DND-41 (cell line): ENCODE results near the gene SERPINB8.
"Not testable (repeated sequence)": the region's sequence is repeated elsewhere in the genome, so short reads cannot be mapped to it uniquely, and the experiment has no call there.

Source experiments
- ATAC-seq: fragments of 200-7000 bp; cut with Tn5 transposase; 3 replicates; pipeline ENCODE4 v1.9.1; 2021; ENCODE audit warnings: low read depth; ENCODE audit not compliant: insufficient read depth
- DNase-seq: peaks from one replicate; pipeline ENCODE4 v3.0.0-alpha.2; 2020
- H2AFZ ChIP-seq: 2 replicates; pipeline ENCODE4 v1.6.0; 2012; ENCODE audit warnings: low read depth, low read length
- H3K27ac ChIP-seq: 2 replicates; pipeline ENCODE4 v1.5.1; 2012; ENCODE audit warnings: low read length, inconsistent platforms
- H3K27me3 ChIP-seq: fragments of 200-600 bp; sonication (generic); 2 replicates; pipeline ENCODE4 v1.6.0; 2012; ENCODE audit warnings: low read length, mild to moderate bottlenecking, inconsistent platforms; ENCODE audit not compliant: insufficient read depth, poor library complexity
- H3K36me3 ChIP-seq: 2 replicates; pipeline ENCODE4 v1.5.1; 2012; ENCODE audit warnings: low read length, inconsistent platforms; ENCODE audit not compliant: insufficient read depth
- H3K4me1 ChIP-seq: 2 replicates; pipeline ENCODE4 v1.5.1; 2012; ENCODE audit warnings: mild to moderate bottlenecking, low read length; ENCODE audit not compliant: insufficient read depth
- H3K4me2 ChIP-seq: 2 replicates; pipeline ENCODE4 v1.6.0; 2012; ENCODE audit warnings: mild to moderate bottlenecking, moderate library complexity, low read length, inconsistent platforms; ENCODE audit not compliant: insufficient read depth
- H3K4me3 ChIP-seq, 2 experiments: fragments of 200-600 bp in 1 of 2; shearing (Covaris generic) in 1 of 2; 2 replicates each; pipeline ENCODE4 v1.5.1; 2012 to 2016; ENCODE audit warnings: inconsistent platforms in 2 of 2, low read length in 2 of 2, mild to moderate bottlenecking in 2 of 2, low read depth in 1 of 2, moderate library complexity in 1 of 2
- H3K79me2 ChIP-seq: 2 replicates; pipeline ENCODE4 v1.6.0; 2012; ENCODE audit warnings: low read length, inconsistent platforms; ENCODE audit not compliant: insufficient read depth
- H3K9ac ChIP-seq: 2 replicates; pipeline ENCODE4 v1.6.0; 2012; ENCODE audit warnings: low read depth, mild to moderate bottlenecking, inconsistent platforms, low read length, moderate library complexity
- H3K9me3 ChIP-seq: 2 replicates; pipeline ENCODE4 v1.5.1; 2012; ENCODE audit warnings: low read length, moderate library complexity, mild to moderate bottlenecking, inconsistent platforms; ENCODE audit not compliant: insufficient read depth, severe bottlenecking
- H4K20me1 ChIP-seq: 2 replicates; pipeline ENCODE4 v1.6.0; 2012; ENCODE audit warnings: low read length; ENCODE audit not compliant: insufficient read depth
- EZH2 ChIP-seq: IDR thresholded peaks from 3 replicates; pipeline ENCODE4 v1.6.1; 2012; ENCODE audit warnings: borderline replicate concordance, low read depth, mild to moderate bottlenecking, moderate library complexity, low read length, inconsistent platforms; ENCODE audit not compliant: severe bottlenecking
- TF ChIP-seq, protein P1 (sequence below): IDR thresholded peaks from 2 replicates; pipeline ENCODE4 v1.5.1; 2012; ENCODE audit warnings: borderline replicate concordance, low read length, moderate library complexity, mild to moderate bottlenecking; ENCODE audit not compliant: poor library complexity, severe bottlenecking; ENCODE audit errors: extremely low read depth

SERPINB8 gene

GRCh38 chr18:63928331-63928730 lies 41.5 kb upstream of the SERPINB8 start:
- Histone ChIP-seq H2AFZ (no peak overlapping the region), H3K36me3 (no peaks in the 10 kb centered on the region), H3K4me2 (no peak overlapping the region), H3K4me1 (no peaks in the 10 kb centered on the region), H3K27ac (no peak overlapping the region), H3K27me3 (no peaks in the 10 kb centered on the region), H3K9me3 (no peaks in the 10 kb centered on the region), H3K79me2 (no peaks in the 10 kb centered on the region), H4K20me1 (no peaks in the 10 kb centered on the region), H3K4me3 (no peak overlapping the region), H3K9ac (no peak overlapping the region)
- TF ChIP-seq, protein P1, sequence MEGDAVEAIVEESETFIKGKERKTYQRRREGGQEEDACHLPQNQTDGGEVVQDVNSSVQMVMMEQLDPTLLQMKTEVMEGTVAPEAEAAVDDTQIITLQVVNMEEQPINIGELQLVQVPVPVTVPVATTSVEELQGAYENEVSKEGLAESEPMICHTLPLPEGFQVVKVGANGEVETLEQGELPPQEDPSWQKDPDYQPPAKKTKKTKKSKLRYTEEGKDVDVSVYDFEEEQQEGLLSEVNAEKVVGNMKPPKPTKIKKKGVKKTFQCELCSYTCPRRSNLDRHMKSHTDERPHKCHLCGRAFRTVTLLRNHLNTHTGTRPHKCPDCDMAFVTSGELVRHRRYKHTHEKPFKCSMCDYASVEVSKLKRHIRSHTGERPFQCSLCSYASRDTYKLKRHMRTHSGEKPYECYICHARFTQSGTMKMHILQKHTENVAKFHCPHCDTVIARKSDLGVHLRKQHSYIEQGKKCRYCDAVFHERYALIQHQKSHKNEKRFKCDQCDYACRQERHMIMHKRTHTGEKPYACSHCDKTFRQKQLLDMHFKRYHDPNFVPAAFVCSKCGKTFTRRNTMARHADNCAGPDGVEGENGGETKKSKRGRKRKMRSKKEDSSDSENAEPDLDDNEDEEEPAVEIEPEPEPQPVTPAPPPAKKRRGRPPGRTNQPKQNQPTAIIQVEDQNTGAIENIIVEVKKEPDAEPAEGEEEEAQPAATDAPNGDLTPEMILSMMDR: no peak
- no peak for TF ChIP-seq EZH2
- no peak for ATAC-seq
- DNase-seq: no peak

DNA sequence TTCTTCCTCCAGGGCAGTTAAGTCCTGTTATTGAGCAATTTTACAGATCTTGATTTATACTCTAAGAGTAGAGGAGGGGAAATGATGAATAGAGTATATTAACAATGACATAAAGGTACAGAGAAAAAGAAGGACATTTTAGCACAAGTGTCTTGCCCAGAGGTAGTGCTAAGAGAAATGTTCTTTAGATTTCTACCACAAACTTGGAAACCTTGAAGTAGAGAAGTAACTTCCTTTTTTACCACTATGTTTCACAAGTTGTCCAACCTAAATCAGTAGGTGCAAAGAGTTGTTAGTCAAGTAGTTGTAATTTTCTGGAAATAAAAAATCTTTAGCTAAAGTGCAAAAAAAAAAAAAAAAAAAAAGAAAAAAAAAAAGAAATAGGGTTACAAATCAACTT lies 40.5 kb upstream of the SERPINB8 start:
- not testable (repeated sequence) for ATAC-seq, H3K9me3 ChIP-seq, DNase-seq, H3K4me2 ChIP-seq, H3K27ac ChIP-seq, H4K20me1 ChIP-seq, H3K27me3 ChIP-seq, H3K4me1 ChIP-seq, H3K9ac ChIP-seq, H3K36me3 ChIP-seq, H3K79me2 ChIP-seq, H3K4me3 ChIP-seq, H2AFZ ChIP-seq

DNA sequence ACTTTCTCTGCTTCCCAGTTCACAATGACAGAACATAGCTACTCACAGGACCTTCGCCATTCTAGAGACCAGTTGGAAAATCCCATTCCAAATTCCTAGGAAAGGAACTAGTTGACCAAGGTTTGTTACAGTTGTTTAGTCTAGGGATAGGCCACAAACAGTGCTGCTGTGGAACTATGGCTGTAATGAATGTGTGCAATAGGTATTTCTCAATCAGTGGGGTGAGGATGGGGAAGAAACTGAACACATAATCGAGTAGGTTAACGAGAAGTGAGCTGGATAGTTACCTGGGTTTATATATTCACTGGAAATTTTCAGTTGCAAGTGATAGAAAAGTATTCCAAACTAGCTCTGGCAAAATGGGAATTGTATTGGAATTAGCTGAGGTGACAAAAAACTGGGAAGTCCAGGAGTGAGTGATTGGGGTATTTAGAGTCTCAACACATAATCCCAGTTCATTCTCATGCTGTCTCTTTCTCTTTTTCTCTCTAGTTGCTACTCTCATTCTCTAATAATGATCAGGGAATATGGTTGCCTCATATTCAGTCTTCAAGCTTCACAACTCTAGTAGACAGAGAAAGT lies 39.0 kb upstream of the SERPINB8 start:
- Histone ChIP-seq H3K9ac (no peak overlapping the region), H3K4me1 (no peaks in the 10 kb centered on the region), H3K4me3 (no peak overlapping the region), H3K9me3 (no peaks in the 10 kb centered on the region), H3K79me2 (no peaks in the 10 kb centered on the region), H3K4me2 (no peak overlapping the region), H3K27me3 (no peaks in the 10 kb centered on the region), H3K36me3 (no peaks in the 10 kb centered on the region), H4K20me1 (no peaks in the 10 kb centered on the region), H2AFZ (no peak overlapping the region), H3K27ac (no peak overlapping the region)
- TF ChIP-seq, protein P1: no peak
- no peak for TF ChIP-seq EZH2
- no peak for DNase-seq
- ATAC-seq: no peak

- ATAC-seq: no peak
- Histone ChIP-seq H3K4me1 (no peaks in the 10 kb centered on the region), H3K36me3 (no peaks in the 10 kb centered on the region), H3K79me2 (no peaks in the 10 kb centered on the region), H3K4me2 (no peak overlapping the region), H3K9me3 (no peaks in the 10 kb centered on the region), H4K20me1 (no peaks in the 10 kb centered on the region), H3K27me3 (no peaks in the 10 kb centered on the region), H3K4me3 (no peak overlapping the region), H2AFZ (no peak overlapping the region), H3K9ac (no peak overlapping the region), H3K27ac (no peak overlapping the region)
- no peak for DNase-seq
- no peak for TF ChIP-seq EZH2
- TF ChIP-seq, protein P1: no peak
Observed at GRCh38 chr18:63936156-63936931, 33.5 kb upstream of the SERPINB8 start.
